ENCODE measurements around the gene ZNF784.

Gene ZNF784

GRCh38 chr19:55649268-55650125, 25.1 kb upstream of the ZNF784 start:
- Histone ChIP-seq H3K79me2 (ENCODE audit: control insufficient read depth, low read length) (peaks cover 64% of the 10 kb centered on the region), H3K4me2 (ENCODE audit: low read length) (peak overlapping the region; percentile 87), H3K4me3 (ENCODE audit: low read length) (peak overlapping the region; percentile 94), H3K36me3 (ENCODE audit: control insufficient read depth, low read length) (peaks cover 79% of the 10 kb centered on the region), H3K27me3 (ENCODE audit: control insufficient read depth, low read length) (no peaks in the 10 kb centered on the region), H4K20me1 (ENCODE audit: control insufficient read depth, insufficient read depth, low read depth, low read length) (no peaks in the 10 kb centered on the region), H3K9me3 (ENCODE audit: control insufficient read depth, insufficient read depth, low read length) (no peaks in the 10 kb centered on the region), H3K4me1 (ENCODE audit: control insufficient read depth, low read length) (peaks cover 56% of the 10 kb centered on the region), H3F3A (ENCODE audit: control insufficient read depth, insufficient read depth) (peaks cover 22% of the 10 kb centered on the region), H3K9me2 (replicated peaks; ENCODE audit: control insufficient read depth, low read length) (no peaks in the 10 kb centered on the region), H3K27ac (ENCODE audit: low read depth, low read length) (peak overlapping the region; percentile 99)
- no peak for TF ChIP-seq CTCF (IDR thresholded peaks at IDR 0.05; ENCODE audit: low read depth, low read length, poor library complexity, severe bottlenecking)
- no peak for TF ChIP-seq EZH2phosphoT487 (IDR thresholded peaks at IDR 0.05; ENCODE audit: borderline replicate concordance, low read length)

- H3K79me2 ChIP-seq (ENCODE audit: control insufficient read depth, low read length), result peaks cover 72% of the 10 kb centered on the region
- H3K27ac ChIP-seq (ENCODE audit: low read depth, low read length), result peak overlapping the region; percentile 99
- no peaks in the 10 kb centered on the region for H4K20me1 ChIP-seq (ENCODE audit: control insufficient read depth, insufficient read depth, low read depth, low read length)
- peaks cover 25% of the 10 kb centered on the region for H3F3A ChIP-seq (ENCODE audit: control insufficient read depth, insufficient read depth)
- TF ChIP-seq EZH2phosphoT487 (IDR thresholded peaks at IDR 0.05; ENCODE audit: borderline replicate concordance, low read length) (no peak), CTCF (IDR thresholded peaks at IDR 0.05; ENCODE audit: low read depth, low read length, poor library complexity, severe bottlenecking) (no peak)
- peak overlapping the region; percentile 94 for H3K4me3 ChIP-seq (ENCODE audit: low read length)
- peak overlapping the region; percentile 87 for H3K4me2 ChIP-seq (ENCODE audit: low read length)
- no peaks in the 10 kb centered on the region for H3K27me3 ChIP-seq (ENCODE audit: control insufficient read depth, low read length)
- H3K36me3 ChIP-seq (ENCODE audit: control insufficient read depth, low read length), result peaks cover 86% of the 10 kb centered on the region
- peaks cover 57% of the 10 kb centered on the region for H3K4me1 ChIP-seq (ENCODE audit: control insufficient read depth, low read length)
- no peaks in the 10 kb centered on the region for H3K9me3 ChIP-seq (ENCODE audit: control insufficient read depth, insufficient read depth, low read length)
- H3K9me2 ChIP-seq (replicated peaks; ENCODE audit: control insufficient read depth, low read length), result no peaks in the 10 kb centered on the region
These were observed 24.4 kb upstream of the ZNF784 start for GRCh38 chr19:55648585-55649267.

- Histone ChIP-seq H4K20me1 (ENCODE audit: control insufficient read depth, insufficient read depth, low read depth, low read length) (no peaks in the 10 kb centered on the region), H3K4me1 (ENCODE audit: control insufficient read depth, low read length) (peaks cover 55% of the 10 kb centered on the region), H3K36me3 (ENCODE audit: control insufficient read depth, low read length) (peaks cover 88% of the 10 kb centered on the region), H3K79me2 (ENCODE audit: control insufficient read depth, low read length) (peaks cover 79% of the 10 kb centered on the region), H3F3A (ENCODE audit: control insufficient read depth, insufficient read depth) (peaks cover 25% of the 10 kb centered on the region), H3K4me2 (ENCODE audit: low read length) (peak within 1 kb of the TSS; percentile 87), H3K27me3 (ENCODE audit: control insufficient read depth, low read length) (no peaks in the 10 kb centered on the region), H3K9me3 (ENCODE audit: control insufficient read depth, insufficient read depth, low read length) (no peaks in the 10 kb centered on the region), H3K27ac (ENCODE audit: low read depth, low read length) (peak within 1 kb of the TSS; percentile 99), H3K9me2 (replicated peaks; ENCODE audit: control insufficient read depth, low read length) (no peaks in the 10 kb centered on the region), H3K4me3 (ENCODE audit: low read length) (peak within 1 kb of the TSS; percentile 94)
- no peak for TF ChIP-seq CTCF (IDR thresholded peaks at IDR 0.05; ENCODE audit: low read depth, low read length, poor library complexity, severe bottlenecking)
- no peak for TF ChIP-seq EZH2phosphoT487 (IDR thresholded peaks at IDR 0.05; ENCODE audit: borderline replicate concordance, low read length)
These were observed 23.6 kb upstream of the ZNF784 start, which contains the start of gene CCDC106 for GRCh38 chr19:55647732-55648584. TSS of gene CCDC106 (plus strand) at chr19:55648212. CDS start at chr19:55649047, 835 bp downstream.

Measured in DOHH2 (cell line).